HG02588 (cell line): ENCODE measurements around the gene SORCS2.

Experiments used
- ATAC-seq: cut with Tn5 transposase; IDR thresholded peaks from one replicate; pipeline ENCODE4 v1.9.1; 2021; ENCODE audit warnings: mild to moderate bottlenecking, moderate library complexity; ENCODE audit not compliant: unreplicated experiment

The SORCS2 gene

DNA sequence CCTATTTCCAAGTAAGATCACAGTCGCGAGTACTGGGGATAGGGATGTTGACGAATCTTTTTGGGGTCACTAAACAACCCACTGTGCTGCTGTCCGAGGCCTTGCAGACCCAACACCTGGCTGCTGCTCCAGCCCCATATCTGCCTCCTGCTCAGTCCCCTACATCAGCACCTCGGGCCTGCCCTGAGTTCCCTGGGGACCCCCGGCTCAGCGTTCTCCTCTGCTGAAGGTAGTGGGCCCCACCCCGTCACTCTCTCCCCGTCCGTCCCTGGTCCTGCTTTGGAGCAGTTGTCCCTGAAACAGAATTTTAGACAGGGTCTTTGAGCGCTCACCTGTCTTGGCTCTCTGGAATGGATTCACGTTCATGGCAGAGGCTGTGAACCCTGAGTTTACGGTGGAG is 444.8 kb downstream of the SORCS2 start:
- no peak for ATAC-seq

DNA sequence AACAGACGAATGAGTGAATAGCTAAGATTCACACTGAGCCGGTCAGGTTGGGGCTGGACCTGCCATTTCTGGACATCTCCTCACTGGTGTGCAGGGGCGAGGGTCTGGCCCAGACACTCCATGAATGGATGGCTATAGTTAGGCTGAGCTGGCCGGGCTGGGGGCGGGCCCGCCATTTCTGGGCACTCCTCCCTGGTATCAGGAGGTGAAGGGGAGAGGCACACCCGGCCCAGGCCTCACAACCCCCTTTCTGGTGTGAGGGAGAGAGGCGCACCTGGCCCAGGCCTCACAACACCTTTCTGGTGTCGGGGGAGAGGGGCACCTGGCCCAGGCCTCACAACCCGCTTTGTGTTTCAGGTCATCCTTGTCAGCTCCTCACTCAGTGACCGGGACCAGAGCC is 445.6 kb downstream of the SORCS2 start:
- ATAC-seq: no peak

DNA sequence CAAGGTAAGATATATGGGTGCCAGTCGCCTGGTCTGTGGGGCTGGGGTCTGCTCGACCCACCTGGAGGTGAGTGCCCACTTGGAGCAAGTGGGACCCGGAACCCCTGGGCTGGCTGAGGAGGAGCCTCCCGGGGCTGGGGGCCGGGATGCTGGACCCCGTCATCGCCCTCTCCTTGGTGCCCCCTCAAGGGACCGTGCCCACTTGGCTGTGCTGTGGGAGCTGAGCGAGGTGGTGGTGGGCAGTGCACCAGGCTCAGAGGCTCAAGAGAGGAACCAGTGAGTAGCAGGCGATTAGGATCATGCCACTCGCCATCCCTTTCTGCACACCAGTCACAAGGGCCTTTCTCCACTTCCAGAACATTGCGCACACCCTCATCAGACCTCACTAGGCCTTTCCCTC is 446.2 kb downstream of the SORCS2 start:
- ATAC-seq: no peak

DNA sequence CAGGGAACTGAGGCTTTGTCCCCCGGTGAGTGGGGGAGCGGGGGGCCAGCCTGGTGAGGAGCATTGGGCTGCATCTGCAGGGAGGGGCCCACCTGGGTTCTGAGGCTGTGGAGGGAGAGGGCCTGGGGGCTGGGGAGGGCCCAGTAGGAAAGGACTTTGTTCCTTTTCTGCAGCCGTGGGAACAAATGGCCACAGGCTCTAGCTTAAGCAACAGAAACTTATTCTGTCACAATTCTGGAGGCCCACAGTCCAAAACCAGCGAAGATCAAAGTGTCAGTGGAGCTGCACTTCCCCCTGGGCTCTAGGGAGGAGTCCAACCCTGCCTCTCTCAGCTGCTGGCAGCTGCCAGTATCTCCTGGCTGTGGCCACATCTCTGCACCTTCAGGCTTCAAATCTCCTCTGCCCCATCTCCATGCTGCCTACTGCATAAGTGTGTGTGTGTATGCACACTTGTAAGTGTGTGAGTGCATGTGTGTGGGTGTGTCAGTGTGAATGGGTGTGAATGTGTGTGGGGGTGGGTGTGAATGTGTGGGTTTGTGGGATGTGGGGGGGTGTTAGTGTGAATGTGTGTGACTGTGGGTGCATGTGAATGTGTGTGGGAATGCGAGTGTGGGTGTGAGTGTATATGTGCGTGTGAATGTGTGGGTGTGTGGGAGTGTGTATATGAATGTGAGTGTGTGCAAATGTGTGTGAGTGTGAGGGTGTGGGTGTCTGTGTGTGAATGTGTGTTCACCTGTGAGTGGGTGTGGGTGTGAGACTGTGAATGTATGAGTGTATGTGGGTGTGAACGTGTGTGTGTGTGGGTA is 446.8 kb downstream of the SORCS2 start:
- ATAC-seq: no peak

DNA sequence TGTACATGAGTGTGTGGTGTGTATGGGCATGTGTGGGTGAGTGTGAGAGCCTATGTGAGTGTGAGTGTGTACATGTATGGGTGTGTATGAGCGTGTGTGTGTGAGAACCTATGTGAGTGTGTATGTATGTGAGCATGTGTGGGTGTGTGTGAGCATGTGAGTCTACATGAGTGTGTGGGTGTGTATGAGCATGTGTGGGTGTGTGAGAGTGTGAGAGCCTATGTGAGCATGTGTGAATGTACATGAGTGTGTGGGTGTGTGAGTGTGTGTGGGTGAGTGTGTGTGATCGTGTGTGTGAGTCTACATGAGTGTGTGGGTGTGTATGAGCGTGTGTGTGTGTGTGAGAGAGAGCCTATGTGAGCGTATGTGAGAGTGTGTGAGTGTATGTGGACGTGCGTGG is 447.8 kb downstream of the SORCS2 start:
- ATAC-seq: no peak

DNA sequence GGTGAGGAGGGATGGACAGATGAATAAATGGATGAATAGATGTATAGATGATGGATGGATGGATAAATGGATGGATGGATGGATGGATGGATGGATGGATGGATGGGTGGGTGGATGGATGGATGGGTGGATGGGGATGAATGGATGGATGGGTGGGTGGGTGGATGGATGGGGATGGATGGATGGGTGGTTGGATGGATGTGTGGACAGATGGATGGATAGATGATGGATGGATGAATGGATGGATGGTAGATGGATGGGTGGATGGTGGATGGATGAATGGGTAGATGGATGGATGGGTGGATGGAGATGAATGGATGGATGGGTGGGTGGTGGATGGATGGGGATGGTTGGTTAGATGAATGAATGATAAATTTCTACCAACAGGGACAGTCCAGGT is 449.4 kb downstream of the SORCS2 start:
- no peak for ATAC-seq

DNA sequence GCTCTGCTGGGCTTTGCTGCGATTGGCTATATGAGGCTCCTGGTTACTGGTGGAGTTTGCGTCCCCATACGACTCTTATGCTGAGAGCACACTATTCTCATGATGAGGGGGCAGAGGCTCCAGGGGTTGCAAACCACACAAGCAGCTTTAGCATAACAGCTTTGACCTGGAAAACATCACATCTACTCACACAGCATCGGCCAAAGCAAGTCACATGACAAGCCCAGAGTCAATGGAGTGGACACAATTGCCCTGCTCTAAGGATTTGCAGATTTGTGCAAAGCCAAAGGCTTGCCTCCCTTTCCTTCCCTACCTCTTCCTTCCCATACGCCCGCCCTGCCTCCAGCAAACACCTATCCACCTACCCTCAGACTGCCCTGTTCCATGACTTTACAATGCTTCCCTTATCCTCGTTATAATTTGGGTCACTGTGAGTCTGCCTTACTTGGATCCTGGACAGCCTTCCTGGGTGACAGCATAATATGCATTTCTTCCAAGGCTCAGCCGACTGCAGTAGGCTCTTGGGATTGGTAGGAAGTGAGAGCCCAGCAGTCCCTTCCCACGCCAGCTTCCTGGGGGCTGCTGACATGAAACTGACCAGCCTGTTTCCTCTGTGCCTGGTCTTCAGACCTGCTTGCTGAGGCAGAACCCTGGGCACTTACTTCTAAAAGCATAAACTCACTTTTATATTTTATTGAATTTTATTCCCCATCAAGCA is 450.6 kb downstream of the SORCS2 start:
- ATAC-seq: no peak

DNA sequence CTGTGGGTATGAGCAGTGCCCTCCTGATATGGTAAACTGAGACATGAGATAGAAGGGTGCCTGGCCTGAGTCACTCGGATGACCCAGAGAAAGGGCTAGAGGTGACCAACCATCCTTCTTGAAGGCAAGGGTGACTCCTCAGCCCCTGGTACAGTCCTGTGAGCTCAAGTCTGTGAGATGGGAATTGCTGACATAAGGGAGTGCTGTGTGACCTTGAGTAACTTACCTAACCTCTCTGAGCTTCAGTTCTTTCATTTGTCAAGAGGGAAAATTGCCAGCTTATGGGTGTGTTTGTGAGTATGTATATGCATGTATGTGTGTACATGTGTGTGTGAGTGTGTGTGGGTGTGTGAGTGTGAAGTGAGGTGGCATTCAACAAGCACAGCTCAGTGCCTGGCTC is 452.8 kb downstream of the SORCS2 start:
- no peak for ATAC-seq

DNA sequence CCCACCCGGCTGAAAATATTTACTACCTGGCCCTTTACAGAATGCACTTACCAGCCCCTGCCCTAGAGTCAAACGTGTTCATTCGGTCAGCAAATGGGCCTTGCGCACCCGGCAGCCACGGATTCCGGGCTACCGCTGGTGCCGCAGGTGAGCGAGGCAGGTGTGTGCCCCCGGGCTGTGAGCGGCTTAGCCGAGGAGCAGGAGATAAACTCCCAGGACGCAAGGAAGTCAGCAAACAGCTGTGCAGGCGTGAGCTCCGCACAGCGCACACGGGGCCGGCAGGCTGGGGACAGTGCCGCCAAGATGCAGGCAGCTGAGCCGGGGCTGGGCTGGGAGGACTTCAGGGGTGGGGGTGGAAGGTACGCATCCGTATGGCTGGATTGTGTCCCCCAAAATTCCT is 453.6 kb downstream of the SORCS2 start:
- ATAC-seq: no peak

DNA sequence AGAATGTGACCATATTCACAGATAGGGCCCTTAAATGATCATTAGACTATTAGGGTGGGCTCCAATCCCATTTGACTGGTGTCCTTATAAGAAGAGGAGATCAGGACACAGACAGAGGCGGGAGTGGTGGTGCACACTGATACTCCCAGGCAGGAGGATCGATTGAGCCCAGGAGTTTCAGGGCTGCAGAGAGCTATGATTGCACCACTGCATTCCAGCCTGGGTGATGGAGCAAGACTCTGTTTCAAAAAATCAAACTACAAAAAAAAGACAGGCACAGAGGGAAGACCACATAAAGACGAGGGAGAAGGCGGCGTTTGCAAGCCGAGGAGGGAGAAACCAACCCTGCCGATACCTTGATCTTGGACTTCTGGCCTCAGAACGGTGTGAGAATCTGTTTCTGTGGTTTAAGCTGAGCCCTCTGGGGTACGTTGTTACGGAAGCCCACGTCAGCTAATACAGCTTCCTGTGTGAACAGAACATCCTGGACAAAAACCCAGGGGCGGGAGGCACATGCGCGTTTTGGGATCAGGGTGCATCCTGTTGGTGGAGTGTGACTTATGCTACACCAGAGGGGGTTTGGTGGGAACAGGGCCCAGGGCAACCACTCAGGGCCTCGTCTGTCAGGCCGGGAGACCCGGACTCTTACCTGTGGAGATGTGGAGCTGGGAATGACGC is 454.2 kb downstream of the SORCS2 start:
- ATAC-seq: no peak

DNA sequence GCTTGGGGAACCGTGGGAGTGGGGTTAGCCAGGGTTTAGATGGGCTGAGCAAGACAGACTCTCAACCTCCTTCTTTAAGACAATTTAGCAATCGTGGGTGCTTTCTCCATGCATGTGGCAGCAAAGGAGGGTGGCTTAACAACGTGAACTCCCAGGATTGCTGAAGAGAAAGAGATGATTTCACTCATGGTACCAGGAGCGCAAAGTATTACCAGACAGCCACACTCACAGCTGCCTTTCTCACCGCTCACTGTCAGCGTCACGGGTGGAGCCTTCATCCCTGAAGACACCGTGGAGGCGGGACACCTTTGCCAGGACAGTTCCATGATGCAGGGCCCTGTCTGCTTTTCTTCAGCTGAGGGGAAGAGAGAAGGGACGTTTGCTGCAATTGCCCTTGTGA is 454.8 kb downstream of the SORCS2 start:
- no peak for ATAC-seq

DNA sequence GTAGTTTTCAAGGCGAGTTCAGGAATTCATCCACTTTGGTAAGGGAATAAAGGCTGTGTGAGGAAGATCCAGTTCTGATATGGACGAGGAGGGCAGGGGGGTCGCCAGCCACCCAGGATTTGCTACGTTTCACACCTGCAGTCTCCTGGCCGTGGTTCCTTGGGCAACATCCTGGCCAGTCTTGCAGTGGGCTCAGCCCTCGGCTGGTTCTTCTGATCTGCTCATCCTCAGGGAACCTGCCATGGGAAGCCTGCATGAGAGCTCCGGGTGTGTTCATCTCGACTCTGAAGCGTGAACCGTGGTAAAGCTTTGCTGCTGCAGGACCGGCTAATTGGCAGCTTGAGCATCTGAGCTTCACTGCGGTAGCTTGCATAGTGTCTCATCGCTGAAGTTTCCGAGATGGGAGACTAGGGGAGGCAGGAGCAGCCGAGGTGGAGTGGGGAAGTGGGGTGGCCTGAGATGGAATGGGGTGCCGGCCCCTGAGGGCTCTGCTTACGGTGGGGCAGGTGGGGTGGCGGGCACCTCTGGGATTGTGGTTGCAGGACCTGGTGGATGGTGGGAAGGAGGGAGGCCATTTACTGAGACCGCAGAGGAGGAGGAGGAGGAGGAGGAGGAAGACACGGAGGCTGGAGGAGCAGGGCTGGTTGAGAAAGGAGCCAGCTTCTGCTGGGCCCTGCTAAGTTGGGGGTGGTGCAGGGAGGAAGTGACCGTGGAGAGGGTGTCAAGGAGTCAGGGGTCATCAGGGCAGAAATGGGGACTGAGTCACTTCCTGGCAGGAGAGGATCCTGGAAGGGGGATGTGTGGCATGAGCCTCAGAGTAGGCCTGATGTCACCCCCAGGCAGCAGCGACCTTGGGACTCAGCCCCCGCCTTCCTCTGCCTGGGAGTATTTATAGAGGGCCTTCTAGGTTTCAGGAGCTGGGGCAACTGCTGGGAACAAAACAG is 455.5 kb downstream of the SORCS2 start:
- no peak for ATAC-seq

DNA sequence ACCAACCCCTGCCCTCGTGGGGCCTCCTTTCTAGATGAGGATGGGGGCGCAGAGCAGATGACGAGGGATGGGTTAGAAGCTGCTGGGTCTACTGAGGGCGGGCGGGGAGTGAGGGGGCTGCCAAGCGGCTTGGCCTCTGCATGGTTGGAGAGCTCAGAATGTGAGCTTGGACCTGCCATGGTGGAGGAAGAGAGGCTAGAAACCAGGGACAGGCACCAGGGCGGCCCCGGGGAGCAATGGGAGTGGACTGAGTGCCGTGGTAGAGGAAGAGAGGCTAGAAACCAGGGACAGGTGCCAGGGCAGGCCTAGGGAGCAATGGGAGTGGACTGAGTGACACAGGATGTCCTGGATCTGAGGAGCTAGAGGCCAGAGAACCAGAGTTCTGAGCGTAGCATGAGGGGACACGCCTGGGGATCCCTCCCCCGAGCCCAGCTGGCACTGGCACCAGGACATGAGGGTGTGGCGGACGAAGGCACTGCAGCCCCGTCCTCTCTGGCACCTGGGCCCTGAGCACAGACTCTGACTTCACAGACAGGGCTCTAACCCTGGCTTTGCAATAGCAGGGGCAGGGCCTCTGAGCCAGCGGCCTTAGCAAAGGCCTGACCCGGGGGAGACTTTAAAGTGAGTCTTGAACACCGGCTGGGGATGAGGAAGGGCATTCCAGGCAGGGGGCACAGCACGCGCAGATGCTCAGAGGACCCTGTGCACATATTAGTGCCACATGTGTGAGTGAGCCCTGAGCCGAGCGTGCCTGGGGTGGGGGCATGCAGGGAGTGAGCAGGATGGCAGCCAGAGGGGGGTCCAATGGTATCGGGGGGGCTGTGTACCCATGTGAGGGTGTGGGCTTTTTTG is 456.4 kb downstream of the SORCS2 start:
- ATAC-seq: no peak

DNA sequence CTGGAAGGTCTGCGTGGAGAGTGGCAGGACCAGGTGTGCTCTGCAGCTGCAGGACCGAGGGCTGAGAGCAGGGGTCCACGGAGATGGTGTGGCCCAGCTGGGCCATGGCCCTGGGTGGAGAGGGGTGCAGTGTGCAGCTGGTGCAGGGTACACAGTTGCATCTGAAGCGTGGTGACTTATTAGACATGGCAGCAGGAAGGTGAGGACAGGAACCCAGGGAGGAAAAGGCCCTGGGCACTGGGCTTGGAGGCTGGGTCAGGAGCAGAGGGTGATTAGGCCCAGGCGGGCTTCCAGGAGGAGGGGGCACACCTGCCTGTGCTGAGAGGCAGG is 457.0 kb downstream of the SORCS2 start:
- no peak for ATAC-seq

DNA sequence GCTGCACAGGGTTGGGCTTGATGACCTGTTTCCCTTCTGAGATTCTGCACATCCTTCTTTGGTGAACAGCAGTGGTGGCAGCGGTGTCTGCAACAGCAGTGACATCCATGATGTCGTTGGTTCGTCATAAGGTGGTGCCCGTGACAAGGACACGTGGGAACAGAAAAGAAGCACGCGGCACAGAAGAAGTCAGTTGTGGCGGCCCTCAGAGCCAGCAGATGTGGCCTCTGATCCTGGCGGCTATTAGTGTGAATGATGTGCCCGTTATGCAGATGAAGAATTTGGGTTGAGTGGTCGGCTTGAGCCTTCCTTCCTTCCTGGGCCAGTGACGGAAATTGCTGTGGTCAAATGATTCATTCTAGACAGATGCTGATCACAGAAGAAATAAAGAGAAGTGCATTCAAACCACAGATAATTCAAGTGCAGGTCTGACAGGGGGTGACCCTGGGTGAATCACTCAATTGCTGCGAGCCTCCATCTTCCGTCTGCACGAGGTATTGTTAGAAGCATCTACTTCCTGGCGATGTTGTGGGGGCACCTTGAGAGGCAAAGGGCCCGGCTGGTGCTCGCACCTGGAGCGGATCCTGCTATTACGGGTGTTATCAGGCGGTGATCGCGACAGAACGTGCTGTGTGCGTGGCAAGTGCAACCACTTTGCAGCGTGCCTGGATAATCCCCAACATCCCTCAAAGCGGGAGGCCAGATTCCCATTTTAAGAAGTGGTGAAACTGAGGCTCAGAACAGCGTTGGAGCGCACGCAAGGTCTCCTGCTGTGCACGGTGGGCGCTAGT is 457.6 kb downstream of the SORCS2 start:
- no peak for ATAC-seq

DNA sequence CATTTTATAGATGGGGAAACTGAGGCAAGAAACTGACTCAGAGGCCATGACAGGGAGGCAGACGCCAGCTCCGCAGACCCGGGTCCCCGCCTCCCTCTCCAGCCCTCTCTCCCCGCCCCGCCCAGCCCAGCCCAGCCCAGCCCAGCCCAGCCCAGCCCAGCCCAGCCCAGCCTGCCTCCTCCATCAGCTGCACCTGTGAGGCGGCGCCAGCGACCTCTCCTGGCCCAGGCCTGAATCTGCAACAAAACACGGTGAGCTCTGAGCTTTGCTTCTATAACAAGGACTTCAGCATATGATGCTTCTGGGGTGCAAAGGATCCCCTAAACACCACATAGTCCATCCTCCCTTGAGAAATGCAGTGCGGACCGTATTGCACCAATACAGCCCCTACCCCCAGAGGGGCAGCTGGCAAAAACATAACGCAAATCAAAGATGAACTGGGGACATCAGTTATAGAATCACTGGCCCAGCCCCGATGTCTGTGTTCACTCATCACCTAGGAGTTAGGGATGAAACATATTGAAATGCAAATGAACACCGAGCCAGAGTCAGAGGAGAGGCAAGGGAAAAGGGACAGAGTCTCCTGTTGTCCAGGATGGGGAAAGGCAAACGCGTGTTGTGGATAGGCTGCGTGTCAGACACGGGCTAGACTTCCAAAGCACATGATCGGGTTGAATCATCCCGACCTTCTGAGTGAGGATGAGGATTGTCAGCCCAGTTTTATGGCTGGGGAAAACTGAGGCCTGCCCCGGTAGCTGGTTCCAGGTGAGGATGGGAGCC is 458.5 kb downstream of the SORCS2 start:
- no peak for ATAC-seq

DNA sequence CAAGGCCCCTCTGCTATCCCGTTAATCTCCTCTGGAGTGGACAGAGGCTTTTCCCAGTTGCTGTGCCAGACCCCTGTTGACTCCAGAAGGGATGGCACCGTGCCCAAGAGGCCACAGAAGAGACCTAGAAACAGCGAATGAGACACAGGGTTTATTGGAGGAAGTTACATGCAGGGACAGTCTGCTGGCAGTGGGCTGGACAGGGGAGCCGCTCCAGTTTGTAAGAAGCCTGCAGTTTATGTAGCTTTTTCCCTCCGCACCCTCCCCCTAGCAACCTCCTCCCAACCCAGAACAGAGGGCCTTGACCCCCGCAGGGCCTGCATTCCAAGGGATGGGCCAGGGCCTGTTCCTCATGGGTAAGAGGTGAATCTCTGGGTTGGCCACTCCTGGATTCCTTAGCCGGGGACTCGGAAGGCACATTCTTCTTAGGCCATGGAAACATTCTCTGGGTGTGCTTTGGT is 459.2 kb downstream of the SORCS2 start:
- ATAC-seq: no peak

DNA sequence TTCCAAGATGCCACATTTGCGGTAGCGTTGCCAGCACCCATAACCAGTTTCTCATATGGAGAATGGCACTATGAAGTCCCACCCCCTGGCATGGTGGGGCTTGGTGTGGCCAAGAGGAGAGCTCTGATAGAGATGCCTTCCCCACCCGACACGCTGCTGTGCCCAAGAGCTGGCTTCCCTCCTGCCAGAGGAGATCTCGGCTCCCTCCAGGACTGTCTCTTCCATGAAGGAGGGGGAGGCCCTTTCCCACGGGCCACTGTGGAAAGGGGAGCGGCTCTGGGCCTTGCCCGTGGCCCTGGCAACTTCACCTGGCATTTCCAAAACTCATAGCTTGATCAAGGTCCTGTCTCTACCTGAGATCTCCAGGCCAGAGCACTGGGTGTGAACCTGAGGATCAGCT is 459.7 kb downstream of the SORCS2 start:
- ATAC-seq: no peak
